ENCODE data around the gene SMARCE1.

SMARCE1 gene

GRCh38 chr17:40600486-40601046 lies 47.1 kb downstream of the SMARCE1 start:
- ChIA-PET CTCF (interaction anchor here (0.7 kb wide), 1 partner anchor 1064 kb away, joined by 3 read pairs; no protein-coding TSS in a partner anchor), POLR2A (no interaction called here)
- H3K36me3 ChIP-seq (ENCODE audit: control insufficient read depth in 2 of 2, insufficient read depth in 1 of 2, low read length in 2 of 2), result no peaks in the 10 kb centered on the region

GRCh38 chr17:40599468-40599763 lies 48.2 kb downstream of the SMARCE1 start:
- H3K36me3 ChIP-seq (ENCODE audit: control insufficient read depth in 2 of 2, insufficient read depth in 1 of 2, low read length in 2 of 2), result no peaks in the 10 kb centered on the region
- no peak overlapping the region for H3K27ac ChIP-seq (ENCODE audit: extremely low read depth, low read depth, low read length)
- H3K4me3 ChIP-seq (ENCODE audit: low read depth, low read length), result no peak overlapping the region
- ChIA-PET CTCF (no interaction called here), POLR2A (no interaction called here)
- no peaks in the 10 kb centered on the region for H3K4me1 ChIP-seq (ENCODE audit: control insufficient read depth, insufficient read depth, low read length)
- no peaks in the 10 kb centered on the region for H3K9me3 ChIP-seq (ENCODE audit: control insufficient read depth, insufficient read depth, low read depth, low read length)
- TF ChIP-seq ZNF362 (tag by site-specific recombination; IDR thresholded peaks at IDR 0.05) (no peak), ZNF544 (tag by site-specific recombination; IDR thresholded peaks at IDR 0.05) (no peak), KLF9 (tag by site-specific recombination; IDR thresholded peaks at IDR 0.05; ENCODE audit: low read depth) (no peak), ZNF174 (tag by site-specific recombination; IDR thresholded peaks at IDR 0.05) (no peak), ZNF518A (tag by site-specific recombination; conservative IDR thresholded peaks at IDR 0.05; ENCODE audit: low read depth) (no peak), ZNF16 (tag by site-specific recombination; IDR thresholded peaks at IDR 0.05; ENCODE audit: low read depth) (no peak), TCF7L2 (IDR thresholded peaks at IDR 0.05; ENCODE audit: borderline replicate concordance, low read depth, low read length) (no peak), ZNF571 (tag by site-specific recombination; IDR thresholded peaks at IDR 0.05) (no peak), ZBTB20 (tag by site-specific recombination; IDR thresholded peaks at IDR 0.05) (no peak), ZNF677 (tag by site-specific recombination; IDR thresholded peaks at IDR 0.05) (no peak), ZNF175 (tag by site-specific recombination; IDR thresholded peaks at IDR 0.05) (no peak)
- TF ChIP-seq, protein P1, sequence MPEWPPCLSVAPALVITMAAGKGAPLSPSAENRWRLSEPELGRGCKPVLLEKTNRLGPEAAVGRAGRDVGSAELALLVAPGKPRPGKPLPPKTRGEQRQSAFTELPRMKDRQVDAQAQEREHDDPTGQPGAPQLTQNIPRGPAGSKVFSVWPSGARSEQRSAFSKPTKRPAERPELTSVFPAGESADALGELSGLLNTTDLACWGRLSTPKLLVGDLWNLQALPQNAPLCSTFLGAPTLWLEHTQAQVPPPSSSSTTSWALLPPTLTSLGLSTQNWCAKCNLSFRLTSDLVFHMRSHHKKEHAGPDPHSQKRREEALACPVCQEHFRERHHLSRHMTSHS (tag by site-specific recombination; IDR thresholded peaks at IDR 0.05), result no peak
- TF ChIP-seq, protein P2, sequence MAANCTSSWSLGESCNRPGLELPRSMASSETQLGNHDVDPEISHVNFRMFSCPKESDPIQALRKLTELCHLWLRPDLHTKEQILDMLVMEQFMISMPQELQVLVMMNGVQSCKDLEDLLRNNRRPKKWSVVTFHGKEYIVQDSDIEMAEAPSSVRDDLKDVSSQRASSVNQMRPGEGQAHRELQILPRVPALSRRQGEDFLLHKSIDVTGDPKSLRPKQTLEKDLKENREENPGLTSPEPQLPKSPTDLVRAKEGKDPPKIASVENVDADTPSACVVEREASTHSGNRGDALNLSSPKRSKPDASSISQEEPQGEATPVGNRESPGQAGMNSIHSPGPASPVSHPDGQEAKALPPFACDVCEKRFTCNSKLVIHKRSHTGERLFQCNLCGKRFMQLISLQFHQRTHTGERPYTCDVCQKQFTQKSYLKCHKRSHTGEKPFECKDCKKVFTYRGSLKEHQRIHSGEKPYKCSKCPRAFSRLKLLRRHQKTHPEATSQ (tag by site-specific recombination; IDR thresholded peaks at IDR 0.05), result no peak

More at GRCh38 chr17:40600486-40601046, 47.1 kb downstream of the SMARCE1 start:
- no peaks in the 10 kb centered on the region for H3K4me1 ChIP-seq (ENCODE audit: control insufficient read depth, insufficient read depth, low read length)
- no peak for TF ChIP-seq ZNF692 (tag by site-specific recombination; IDR thresholded peaks at IDR 0.05)
- no peak for TF ChIP-seq ZNF433 (tag by site-specific recombination; IDR thresholded peaks at IDR 0.05; ENCODE audit: low read depth)
- TF ChIP-seq, protein P3, sequence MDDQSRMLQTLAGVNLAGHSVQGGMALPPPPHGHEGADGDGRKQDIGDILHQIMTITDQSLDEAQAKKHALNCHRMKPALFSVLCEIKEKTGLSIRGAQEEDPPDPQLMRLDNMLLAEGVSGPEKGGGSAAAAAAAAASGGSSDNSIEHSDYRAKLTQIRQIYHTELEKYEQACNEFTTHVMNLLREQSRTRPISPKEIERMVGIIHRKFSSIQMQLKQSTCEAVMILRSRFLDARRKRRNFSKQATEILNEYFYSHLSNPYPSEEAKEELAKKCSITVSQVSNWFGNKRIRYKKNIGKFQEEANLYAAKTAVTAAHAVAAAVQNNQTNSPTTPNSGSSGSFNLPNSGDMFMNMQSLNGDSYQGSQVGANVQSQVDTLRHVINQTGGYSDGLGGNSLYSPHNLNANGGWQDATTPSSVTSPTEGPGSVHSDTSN (CRISPR knock-in tag; IDR thresholded peaks at IDR 0.05), result no peak
- no peak for TF ChIP-seq GLIS2 (tag by site-specific recombination; IDR thresholded peaks at IDR 0.05)
- no peak overlapping the region for H3K4me3 ChIP-seq (ENCODE audit: low read depth, low read length)
- no peak overlapping the region for H3K27ac ChIP-seq (ENCODE audit: extremely low read depth, low read depth, low read length)
- H3K9me3 ChIP-seq (ENCODE audit: control insufficient read depth, insufficient read depth, low read depth, low read length), result no peaks in the 10 kb centered on the region
